ENCODE results near the gene WDR1.

DNA sequence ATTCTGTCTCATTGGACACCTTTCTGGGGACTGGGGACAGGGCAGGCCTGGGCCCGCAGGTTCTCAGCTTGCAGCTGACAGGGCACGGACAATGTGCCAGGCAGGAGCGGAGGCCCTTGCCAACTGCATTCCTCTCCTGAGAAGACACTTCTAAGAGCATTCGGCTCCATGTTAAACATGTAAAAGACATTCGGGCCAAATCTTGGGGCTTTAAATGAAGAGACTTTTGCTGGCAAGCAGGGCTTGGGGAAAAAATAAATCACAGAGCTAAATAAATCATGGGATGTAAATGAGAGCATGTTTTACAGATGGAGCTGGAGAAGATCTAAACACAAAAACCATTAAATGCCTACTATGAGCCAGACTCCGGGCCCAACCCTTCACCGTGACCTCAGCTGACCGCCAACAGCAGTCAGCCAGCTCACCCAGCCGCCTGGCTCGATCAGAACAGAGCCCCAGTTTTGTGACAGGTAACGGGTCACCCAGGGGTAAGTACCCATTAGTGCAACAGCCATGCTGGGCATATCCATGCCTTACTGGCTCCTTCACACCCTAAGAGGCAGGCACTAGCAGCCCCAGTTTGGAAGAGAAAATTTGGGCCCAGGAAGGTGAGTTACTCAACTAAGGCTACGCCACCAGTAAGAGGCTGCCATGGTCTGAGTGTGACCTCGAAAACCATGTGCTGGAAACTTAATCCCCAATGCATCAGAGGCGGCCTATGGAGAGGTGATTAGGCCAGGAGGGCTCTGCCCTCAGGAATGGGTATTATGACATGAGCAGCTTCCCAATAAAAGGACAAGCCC is 14.7 kb downstream of the WDR1 start:
- no peak for TF ChIP-seq GATA2 (IDR thresholded peaks at IDR 0.05; ENCODE audit: low read depth, low read length)
- TF ChIP-seq GATA3 (IDR thresholded peaks at IDR 0.05; ENCODE audit: low read depth, low read length), result no peak

Data from SH-SY5Y (cell line).